TTC549 (cell line): Measurements from ENCODE around the gene KRTAP9-7.

Experiments used
- FAIRE-seq: peaks from 2 replicates; lab custom pipeline; 2012; peaks lifted over from hg19 to GRCh38; lab: Jason Lieb, UNC

The KRTAP9-7 gene

DNA sequence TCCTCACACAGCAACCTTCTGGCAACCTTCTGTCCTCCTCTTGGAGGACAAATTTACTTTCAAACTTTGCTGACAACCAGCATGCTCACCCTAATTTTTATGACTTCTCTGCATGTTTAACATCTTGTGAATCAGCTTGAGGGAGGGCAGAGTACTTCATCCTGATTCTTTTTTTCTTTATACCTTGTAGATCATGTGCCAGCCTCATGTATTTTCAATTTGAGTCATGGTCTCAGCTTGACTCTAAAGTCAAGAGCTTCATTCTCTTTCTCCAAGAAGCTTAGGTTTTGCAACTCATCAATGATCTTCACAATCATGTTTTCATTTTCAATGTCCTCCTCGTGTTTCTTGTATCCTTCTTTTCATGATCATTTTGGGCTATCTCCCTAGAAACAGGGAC lies 3.6 kb upstream of the KRTAP9-7 start:
- FAIRE-seq = no peak

DNA sequence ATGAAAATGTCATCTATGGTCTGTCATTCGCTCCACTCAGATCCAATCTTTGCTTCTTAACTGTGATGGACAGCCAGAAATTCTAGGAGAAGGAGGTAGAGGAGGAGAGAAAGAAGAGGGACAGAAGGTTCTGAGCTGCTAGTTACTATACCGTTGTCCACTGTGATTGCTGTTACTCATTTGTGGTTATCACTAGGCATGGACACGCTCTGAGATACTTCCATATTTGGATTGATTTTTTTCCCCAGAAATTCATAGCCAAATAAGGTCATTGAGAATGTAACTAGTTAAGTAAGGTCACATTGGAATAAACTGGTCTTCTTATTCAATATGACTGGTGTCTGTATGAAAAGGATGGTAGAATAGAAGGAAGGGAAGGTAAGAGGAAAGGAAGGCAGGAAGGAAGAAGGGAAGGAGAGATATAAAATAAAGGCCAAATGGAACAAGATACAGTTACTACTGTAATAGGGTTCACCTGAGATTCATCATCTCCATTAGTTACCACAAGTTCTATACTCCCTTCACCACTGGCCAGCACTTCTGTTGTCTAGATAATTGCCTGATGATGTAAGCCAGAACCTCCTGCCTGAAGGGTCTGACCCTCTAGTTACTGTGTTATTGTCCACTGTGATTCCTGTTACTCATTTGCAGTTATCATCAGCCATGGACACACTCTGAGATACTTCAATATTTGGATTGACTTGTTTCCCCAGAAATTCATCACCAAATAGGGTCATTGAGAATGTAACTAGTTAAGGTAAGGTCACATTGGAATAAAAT lies 2.9 kb downstream of the KRTAP9-7 start:
- FAIRE-seq = no peak

DNA sequence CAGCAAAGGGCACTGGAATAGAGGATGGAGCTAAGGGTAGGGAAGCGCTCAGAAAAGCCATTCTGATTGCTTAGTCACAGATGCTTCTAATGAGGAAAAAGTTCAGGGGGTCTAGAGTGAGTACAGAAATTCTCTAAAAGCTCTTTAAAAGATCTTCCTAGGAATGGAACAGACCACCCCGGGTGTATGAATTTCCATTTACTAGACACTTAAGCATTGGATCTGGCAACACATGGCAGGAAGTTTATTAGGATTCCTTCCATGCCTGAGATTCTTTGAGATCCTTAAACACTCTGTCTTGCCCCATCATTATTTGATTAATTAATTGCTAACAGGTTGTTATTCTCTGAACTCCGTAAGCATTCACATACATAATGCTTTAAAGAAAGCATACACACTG lies 8.5 kb downstream of the KRTAP9-7 start:
- FAIRE-seq = no peak

DNA sequence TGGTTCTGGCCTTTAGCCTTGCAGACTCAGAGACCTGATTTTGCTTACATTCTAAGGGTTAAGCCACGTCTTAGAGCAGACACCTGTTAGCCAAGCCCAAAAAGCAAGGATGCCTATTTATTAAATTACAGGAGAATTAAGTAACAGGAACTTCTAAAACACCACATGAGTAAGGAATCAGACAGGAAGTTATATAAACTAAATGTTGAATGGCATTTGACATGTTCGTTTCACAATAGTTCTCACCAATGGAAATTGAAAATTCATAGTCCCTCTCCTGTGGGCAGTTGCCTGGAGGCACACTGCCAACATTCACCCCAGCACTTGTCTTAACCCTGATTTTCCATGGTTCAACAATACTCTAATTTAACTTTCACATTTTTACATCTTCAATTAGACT lies 9.0 kb downstream of the KRTAP9-7 start:
- FAIRE-seq = no peak

DNA sequence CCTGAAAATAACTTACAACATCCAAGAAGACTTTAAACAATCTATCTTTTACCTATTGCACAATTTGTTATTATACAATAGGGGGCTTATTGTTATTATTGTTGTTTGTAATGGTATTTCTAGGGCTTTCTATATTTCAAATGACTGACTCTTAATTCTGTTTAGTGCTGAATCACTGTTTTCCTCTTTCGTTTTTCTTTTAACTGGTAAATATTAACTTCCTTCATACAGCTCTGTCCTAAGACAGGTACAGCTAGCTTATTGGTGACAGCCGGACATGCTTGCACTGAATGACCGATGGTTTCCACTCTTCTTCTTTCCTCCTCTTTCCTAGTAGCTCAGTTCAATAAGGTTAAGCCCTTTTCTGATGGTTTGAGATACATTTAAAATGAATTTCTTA lies 11.6 kb downstream of the KRTAP9-7 start:
- no peak for FAIRE-seq

DNA sequence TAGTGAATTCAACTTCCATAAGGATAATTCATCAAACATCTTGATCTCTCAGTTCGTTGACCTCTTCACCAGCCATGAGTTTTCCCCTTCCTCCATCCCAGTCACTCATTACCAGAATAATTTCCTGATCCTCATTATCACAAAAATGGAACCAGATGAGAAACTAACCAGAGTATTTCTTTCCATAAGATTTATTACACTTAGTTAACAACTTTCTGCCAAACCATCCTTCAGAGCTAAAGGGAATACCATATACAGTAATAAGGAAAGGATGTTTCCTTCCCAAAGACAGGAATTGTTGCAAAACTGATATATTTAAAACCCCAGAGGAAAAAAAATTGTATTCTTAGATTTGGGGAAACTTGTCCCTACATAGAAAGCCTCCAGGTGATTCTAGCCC lies 18.5 kb downstream of the KRTAP9-7 start:
- FAIRE-seq = no peak

DNA sequence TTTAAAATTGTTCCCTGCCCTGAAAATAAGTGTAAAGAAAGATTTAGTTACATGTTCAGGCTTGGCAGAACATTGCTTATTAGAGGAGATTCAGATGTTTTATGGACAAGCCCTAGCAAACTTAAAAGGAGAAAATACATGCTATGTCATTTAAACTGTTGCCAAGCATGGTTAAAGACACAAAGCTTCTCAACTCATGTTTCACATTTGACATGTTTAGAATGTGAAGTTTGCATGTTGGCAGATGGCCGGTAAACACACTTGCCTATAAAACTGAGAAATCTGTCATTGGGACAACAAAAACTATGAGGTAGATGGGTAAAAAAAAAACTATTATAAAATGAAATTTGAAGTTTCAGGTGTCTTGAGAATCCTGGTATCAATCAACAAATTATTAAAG lies 21.3 kb downstream of the KRTAP9-7 start:
- no peak for FAIRE-seq

DNA sequence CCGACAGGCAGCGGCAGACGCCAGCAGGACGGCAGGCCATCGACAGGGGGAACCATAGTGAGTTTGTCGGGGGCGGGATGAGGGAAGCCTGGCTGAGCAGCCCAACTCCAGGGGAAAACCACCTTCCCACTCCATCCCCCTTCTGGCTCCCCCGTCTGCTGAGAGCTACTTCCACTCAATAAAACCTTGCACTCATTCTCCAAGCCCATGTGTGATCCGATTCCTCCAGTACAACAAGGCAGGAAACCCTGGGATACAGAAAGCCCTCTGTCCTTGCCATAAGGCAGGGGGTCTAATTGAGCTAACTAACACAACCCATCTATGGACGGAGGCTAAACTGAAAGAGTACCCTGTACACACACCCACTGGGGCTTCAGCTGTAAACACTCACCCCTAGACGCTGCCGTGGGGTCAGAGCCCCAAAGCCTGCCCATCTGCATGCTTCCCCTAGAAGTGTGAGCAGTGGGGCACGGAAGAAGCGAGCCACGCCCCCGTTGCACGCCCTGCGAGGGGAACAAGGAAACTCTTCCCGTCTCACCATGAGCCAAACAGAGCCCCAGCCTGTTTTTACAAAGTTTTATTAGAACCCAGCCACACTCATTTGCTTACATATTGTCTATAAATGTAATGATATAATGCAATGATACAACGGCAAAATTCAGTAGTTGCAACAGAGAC lies 23.1 kb downstream of the KRTAP9-7 start:
- FAIRE-seq = no peak

DNA sequence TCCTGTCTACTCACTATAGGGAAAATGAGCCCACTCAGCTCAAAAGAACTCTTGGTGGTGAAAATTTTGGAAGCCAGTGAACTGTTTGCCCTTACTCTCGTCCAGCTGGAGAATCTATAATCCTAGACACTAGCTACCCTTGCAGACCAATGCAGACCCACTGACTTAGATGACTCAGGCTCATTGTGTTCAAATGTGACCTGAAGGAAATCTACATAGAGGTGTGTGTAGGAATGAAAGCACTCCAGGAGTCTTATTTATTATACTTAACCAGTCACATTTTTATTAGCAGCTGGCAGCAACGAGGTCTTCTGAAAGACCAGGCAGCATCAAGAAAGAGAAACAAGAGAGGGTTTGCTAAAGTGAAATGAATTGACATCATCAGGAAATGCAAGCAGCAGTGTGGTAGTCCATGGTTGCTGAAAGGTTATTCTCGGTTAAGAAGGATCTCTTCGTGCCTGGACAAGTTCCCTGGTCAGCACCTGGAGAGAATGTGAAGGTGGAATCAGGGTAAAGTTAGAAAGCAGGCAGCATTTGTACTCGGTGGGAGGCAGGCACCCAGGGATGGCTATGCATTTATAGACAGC lies 25.8 kb downstream of the KRTAP9-7 start:
- no peak for FAIRE-seq

DNA sequence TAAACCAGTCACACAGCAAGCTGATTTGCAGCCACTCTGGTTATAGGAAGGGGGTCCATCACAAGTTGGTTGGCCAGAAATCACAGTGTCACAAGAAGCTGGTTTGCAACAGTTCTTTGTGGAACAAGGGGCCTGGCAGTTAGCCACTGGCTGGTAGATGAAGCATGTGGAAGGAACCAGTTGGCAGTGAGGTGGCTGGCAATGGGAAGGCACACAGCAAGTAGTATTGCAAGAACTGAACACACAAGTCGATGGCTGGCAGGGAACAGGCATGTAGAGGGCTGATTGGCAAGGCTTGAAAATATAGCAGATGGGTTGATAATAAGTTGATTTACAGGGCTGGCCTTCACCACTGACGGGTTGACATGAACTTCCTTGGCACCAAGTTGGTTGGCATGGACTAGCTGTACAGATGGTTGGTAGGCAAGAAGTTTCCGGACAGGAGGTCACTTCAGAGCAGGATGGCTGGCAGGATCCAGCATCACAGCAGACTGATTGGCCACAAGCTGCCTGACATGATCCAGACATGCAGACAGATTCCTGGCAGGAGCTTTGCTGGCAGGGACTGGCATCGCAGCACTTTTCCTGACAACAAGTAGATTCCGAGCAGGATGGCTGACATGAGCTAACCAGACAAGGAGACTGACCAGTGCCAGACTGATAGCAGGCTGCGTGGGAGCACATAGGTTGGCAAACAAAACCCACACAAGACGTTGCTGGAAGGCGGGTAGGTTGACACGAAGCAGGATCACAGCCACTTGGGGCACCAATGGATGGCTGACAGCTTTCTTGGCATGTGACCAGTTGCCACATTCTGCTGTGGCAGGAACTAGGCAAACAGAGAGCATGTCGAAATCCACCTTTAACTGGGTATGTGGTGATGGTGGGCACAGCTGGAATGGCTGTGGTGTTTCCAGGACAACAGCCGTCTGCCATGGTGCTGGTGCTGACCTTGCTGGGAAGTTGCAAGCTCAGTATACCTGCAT lies 26.7 kb downstream of the KRTAP9-7 start, which contains the start of gene KRTAP29-1:
KRTAP29-1 (minus strand) TSS at position 936 of the 986 bp plus-strand sequence; CDS start at position 936, 0 bp downstream.
- FAIRE-seq = no peak

DNA sequence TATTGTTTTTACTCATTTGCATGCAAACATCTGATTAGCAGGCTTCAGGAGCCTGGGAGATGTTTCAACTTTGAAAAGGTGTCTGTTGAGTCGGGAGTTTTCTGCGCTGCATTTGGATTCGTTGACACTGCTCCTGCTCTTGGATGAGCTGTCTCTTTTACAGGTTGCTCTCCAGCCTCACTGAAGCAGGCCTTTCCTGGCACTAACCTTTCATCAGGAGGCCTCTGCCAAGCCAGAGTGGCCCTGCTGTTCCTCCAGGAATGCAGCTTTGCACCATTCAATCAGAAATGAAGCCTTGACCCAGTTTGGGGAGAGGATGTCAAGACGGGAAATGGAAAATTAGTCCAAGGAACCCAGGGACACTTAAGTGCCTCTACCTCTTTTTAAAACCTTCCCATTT lies 27.5 kb downstream of the KRTAP9-7 start:
- FAIRE-seq = no peak

DNA sequence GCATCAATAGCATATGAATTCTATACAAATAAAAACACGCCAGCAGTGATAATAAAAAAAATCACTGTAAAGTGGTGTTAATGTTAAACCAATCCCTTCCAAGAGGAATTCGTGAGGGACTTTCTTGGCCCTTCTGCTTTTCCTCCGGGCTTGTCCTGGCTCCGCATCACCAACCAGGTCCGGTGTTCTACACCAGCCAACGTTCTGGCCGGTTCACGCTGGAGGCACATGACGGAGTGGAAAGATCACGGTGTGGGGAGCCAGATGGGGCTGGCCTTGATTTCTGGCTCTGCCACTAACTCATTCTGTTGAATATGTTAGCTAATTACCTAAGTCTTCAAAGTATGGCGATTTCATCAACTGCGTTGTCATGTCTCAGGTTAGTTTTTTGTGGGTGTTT lies 28.6 kb downstream of the KRTAP9-7 start:
- FAIRE-seq = no peak

DNA sequence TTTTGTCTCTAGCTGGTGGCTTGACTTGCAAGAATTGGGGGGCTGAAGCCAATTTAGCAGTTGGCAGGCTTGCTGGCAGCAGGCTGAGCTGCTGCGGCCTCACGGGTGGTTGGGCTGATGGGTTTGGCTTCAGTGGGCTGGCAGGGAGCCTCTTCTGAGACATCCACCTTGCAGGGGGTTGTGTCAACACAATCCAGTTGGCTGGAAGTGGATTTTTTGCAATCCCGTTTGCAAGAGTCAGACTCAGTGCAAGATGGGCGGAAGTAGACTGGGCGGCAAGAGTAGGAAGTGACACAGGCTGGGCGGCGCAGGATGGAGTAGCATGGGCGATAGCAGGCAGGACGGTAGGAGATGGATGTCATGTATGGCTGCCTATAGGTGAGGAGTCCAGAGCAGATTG lies 32.1 kb downstream of the KRTAP9-7 start:
- FAIRE-seq = no peak

DNA sequence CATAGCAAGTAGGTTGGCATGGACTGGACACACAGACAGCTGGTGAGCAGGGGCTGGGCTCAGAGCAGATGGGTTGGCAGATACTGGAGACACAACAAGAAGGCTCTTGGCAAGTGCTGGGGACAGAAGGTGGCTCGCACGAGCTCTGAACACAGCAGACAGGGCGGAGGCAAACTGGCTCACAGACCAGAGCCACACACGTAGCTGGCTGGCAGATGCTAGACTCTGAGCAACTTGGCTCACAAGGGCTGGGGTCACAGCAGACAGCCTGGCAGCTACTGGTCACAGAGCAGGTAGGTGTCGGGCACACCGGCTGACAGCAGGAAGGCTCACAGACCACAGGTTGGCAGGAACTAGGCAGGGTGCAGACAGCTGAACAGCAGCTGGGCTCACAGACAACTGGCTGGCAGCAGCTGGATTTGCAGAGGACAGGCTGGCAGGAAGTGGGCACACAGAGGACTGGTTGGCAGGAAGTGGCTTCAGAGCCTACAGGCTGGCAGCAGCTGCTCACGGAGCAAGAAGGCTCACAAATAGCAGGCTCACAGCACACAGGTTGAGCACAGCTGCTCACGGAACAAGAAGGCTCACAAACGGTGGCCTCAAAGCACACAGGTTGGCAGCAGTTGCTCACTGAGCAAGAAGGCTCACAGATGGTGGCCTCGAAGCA lies 32.9 kb downstream of the KRTAP9-7 start:
- no peak for FAIRE-seq

DNA sequence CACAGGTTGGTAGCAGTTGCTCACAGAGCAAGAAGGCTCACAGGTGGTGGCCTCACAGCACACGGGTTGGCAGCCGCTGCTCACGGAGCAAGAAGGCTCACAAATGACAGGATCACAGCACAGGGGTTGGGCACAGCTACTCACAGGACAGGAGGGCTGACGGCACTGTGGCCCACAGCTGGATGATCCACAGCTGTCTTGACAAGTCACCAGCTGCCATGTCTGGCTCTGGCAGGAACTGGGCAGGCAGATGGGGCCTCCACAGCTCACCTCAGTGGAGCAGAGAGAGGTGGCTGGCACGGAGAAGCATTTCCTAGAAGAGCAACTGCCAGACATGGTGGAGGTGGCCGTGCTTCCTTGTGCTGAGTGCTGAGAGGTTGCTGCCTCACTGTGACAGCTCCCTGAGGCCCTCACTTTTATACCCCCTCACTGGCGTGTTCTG lies 33.4 kb downstream of the KRTAP9-7 start, which contains the start of gene KRTAP16-1:
KRTAP16-1 (minus strand) TSS at position 392 of the 442 bp plus-strand sequence; CDS start at position 336, 56 bp downstream.
- no peak for FAIRE-seq

DNA sequence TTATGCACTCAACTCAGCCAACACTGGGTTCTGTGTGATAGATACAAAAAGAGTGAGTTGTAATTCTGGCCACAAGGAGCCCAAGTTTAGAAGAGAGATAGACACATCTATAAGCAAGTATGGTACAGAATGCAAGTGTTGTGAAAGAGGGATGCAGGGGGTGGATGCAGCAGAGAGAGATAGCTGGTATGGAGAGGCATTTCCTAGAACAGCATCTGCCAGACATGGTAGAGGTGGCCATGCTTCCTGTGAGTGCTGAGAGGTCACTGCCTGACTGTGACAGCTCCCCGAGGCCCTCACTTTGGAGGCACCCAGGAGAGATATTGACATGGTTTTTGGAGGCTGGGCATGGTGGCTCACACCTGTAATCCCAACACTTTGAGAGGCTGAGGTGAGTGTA lies 35.6 kb downstream of the KRTAP9-7 start:
- FAIRE-seq = no peak

DNA sequence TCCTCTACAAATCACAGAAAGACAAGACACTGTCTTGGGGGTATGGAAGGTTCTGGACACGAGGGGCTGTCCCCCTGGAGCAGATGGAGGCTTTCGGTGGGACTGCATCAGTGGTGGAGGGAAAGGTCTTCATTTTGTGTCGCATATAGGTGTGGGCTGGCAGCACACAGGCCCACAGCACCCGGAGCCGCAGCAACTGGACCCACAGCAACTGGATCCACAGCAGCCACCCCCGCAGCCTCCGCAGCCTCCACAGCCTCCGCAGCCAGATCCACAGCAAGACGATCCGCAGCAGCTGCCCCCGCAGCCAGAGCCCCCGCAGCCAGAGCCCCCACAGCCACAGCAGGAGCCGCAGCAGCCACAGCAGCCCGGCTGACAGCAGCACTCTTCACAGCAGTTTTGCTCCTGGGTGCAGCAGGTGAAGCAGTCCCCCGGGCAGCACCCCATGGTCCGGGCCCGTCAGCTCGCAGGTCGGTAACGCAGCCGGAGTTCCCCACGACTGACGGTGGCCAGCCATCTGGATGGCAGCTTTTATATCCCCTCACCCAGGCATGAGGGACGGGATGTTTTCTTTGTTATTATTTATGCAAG lies 39.8 kb downstream of the KRTAP9-7 start, which contains the start of gene KRTAP17-1:
KRTAP17-1 (minus strand) TSS at position 507 of the 591 bp plus-strand sequence; CDS start at position 447, 60 bp downstream.
- FAIRE-seq = no peak

DNA sequence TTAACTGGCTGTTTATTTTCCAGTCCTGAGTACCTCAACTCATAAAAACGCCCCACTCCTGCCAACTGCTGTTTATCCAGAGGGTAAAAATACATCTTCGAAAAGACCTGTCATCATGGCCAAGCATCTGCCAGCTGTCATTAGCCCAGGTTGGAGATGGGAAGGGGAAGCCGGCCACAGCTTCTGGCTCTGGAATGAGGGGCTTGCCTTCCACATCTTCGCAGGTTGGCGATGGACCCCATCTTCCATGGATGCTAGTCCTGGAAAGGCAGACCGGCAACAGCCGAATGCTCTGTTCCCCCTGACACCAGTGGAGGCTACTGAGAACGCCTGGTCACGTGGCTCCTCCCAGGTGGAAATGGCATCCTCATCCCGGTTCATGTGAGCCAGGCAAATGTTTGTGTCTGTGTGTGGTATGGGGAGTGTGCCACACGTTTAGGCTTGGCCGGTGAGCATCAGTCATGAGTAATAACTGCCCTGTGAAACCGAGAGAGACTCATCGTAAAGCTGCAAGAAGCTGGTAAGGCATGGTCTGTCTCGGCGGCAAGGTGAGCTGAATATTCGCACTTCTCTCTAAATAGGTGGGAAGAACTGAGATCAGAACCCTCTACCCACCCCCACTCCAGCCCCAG lies 40.4 kb downstream of the KRTAP9-7 start:
- FAIRE-seq = no peak

DNA sequence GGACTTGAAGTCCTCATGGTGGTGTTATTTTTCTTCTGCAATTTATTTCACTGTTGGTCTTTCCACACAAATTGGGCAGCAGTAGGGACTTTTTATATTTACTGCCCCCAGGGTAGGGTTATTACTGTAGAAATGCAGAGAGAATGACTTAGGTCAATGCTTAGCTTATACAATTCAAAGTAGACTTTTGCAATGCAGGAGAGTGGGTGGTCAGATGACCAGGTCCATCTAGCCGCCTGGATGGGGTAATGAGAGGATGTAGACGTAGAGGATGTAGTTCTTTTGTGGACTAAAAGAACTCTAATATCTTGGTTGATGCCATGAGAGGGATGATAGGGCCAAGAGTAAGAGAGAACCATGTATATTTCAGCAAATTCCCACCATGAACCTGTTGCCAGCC lies 42.7 kb downstream of the KRTAP9-7 start:
- no peak for FAIRE-seq
